T1000 (cell line): ENCODE data around the gene SYTL5.

Source experiments
- DNase-seq: peaks from one replicate; lab custom pipeline; 2025; ENCODE audit warnings: mixed read lengths; lab: John Stamatoyannopoulos, UW

The SYTL5 gene

DNA sequence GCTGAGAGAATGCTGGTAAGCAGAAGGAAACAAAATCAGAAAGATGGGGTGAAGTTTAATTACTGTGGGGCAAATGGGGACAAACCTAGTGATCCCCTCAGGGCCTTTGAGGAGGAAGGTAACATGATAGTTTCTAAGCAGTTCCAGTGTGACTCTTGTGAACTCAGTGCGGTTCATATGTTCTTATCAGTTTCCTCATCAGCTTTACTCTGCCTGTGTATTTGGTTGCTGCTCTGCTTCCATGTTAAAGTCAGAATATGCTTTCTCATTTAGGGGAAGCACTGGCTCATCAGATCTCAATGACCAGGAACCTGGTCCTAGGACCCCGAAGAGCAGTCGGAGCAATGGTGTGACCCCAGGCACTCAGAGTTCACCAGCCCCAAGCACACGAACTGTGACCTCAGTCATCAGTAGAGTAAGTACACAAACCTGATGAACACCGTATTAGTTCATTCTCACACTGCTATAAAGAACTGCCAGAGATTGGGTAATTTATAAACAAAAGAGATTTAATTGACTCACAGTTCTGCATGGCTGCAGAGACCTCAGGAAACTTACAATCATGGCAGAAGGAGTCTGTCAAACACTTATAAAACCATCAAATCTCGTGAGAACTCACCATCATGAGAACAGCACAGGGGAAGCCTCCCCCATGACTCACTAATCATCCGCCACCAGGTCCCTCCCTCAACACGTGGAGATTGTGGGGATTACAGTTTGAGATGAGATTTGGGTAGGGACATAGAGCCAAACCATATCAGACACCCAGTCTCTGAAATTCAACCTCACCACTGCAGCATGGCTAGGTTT lies 83.0 kb downstream of the SYTL5 start:
- no peak for DNase-seq

DNA sequence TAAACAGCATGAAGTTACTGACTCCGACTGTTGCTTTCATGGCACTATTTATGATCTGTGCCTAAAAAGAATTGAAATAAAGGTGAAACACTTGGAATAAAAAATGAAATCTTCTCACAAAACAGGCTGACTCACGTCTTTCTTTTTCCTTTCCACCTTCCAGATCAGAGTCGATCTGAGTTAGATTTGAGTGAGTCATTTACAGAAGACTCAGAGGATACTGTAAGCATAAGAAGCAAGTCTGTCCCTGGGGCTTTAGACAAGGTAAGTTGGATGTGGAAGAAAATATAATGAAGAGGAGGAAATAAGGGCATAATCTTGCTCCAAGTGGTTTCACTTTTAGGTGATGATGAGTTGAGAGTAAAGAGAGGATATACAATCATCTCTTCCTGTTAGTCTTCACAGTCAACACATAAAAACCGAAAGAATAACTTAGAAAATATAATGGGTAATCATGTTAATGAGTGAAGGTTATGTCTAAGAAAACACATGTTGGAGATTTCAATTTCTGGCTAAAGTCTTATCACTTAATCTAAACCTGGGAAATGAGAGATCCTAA lies 89.7 kb downstream of the SYTL5 start:
- no peak for DNase-seq

DNA sequence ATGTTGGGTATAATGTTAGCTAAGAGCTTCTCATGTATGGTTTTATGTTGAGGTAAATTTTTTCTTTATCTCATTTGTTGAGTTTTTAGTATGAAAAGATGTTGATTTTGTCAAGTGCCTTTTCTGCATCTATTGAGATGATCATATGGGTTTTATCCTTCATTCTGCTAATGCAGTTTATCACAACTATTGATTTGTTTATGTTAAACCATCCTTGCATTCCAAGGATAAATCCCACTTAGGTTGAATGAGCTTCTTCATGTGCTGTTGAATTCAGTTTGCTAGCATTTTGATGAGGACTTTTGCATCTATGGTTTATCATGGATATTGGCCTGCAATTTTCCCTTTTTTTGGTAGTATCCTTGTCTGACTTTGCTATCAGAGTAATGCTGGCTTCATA lies 93.3 kb downstream of the SYTL5 start:
- DNase-seq = no peak

DNA sequence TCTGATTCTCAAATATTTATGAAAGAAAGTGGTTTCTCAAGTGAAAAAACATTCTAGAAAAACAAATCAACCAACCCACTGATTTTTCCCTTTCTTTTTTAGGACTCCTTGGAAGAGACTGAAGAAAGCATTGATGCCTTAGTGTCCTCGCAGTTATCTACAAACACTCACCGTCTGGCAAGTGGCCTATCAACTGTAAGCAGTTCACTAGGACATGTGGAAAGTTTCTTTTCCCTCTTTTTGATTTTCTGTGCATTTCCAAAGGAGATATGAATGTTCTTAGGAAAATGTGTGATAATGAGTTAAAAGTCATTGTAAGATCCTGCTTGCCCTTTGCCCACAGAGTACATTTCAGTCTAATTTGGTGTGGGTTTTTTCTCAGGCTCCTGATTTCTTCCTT lies 95.9 kb downstream of the SYTL5 start:
- no peak for DNase-seq

DNA sequence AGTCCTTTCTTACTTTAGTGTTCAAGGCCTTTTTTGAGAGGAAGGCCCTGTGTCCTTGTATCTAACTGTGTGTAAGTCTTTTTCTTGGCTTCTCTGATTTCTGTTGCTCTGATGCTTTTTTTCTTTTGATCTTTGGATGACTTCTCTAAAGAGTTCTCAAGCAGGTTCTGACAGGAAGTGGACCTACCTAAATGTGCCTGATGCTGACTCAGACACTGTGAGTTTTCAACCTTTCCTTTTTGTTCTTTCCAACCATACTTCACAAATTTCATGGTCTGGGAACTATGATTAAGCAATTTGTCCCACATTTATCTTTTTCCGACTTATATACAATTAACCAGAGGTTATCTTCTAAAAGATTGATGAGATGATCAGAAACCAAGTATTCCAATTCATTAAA lies 96.5 kb downstream of the SYTL5 start:
- DNase-seq = no peak

DNA sequence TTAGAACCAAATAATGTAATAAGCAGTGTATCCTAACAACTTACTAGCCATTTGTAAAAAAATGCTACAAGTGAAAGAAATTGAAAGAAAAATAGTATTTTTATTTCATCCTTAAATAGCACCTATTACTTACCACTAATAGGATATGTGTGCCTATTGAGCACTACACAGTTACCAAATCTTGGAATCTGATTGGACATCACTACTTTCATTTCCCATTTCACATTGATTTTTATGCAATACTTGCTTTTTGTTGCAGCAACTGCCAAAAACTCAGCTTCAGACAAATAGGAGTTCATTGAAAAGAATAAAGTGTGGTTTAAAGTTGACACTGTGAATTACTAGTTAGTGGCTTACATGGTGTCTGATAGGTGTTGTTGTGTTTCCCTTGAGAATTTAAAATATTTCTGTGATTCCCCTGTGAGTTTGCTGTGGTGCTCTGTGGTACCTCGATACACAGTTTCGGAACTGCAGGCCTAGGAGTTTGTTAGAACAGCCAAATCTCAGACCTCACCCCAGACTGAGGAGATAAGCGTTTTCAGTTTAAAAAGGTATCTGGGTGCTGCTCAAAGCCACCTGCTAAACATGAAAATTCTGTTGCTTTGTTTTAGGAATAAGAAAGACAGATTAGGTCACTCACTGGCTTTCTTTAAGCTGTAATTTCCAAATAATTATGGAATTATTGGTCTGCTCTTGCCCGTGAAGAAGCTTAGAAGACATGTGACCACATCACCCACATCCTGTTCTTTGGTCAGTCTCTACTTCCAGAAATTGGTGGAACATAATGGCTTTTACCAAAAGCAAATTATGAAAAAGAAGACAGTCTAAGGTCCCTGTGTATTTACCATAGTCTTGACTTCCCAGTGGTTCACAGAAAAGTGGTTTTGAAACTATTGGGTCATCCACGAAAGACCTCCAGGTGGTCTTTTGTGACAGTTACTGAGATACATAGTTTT lies 97.8 kb downstream of the SYTL5 start:
- no peak for DNase-seq

DNA sequence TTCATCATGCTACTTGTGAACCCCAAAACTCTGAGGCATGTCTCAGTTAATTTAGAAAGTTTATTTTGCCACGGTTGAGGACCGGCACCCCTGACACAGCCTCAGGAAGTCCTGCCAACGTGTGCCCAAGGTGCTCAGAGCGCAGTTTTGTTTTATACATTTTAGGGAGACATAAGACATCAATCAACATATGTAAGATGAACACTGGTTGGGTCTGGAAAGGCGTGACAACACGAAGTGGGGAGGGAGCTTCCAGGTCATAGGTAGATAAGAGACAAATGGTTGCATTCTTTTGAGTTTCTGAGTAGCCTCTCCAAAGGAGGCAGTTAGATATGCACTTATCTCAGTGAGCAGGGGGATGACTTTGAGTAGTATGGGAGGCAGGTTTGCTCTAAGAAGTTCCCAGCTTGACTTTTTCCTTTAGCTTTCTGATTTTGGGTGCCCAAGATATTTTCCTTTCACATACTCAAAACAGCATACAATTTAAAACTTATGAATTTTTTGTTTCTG lies 98.9 kb downstream of the SYTL5 start:
- no peak for DNase-seq

DNA sequence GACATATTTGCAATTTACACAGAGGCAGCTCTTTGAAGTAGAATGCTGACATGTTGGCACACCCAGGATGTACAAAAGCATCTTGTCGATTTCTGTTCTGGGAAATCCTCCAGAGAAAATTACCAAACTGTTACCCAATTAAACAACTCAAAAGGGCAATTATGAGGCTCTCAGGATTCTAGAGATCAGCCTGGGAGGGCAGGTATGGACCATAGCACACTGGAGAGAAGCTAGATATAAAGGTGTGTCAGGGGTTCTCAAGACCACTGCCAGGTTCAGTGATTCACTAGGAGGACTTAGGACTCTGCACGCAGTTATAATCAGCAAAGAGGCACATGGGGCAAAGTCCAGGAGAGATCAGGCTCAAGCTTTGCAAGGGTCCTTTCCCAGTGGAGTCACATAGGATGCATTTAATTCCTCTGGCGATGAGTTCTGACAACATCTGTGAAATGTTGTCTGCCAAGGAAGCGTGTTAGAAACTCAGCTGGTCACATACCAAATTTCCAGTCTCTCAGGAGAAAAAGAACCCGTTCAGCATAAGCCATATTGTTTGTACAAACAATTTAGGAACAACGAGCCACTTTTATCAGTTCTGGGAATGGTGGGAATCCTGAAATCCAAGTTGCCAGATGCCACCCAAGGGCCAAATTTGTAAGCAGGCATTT lies 100.8 kb downstream of the SYTL5 start:
- no peak for DNase-seq

DNA sequence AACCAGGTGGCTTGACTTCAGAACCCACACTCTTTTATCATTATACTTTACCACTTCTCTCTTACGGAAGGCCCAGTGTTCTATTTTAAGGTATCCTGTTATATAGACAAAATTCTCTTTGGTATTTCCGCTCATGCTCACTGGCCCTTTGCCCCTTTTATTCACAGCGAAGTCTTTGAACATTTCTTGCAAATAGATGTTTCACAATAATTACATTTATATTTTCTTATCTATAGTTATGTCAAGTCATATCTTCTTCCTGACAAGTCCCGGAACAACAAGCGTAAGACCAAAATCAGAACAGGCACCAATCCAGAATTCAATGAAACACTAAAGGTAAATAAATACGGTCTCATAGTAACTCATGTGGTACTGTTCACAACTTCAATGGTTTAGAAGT lies 102.0 kb downstream of the SYTL5 start:
- DNase-seq = no peak

DNA sequence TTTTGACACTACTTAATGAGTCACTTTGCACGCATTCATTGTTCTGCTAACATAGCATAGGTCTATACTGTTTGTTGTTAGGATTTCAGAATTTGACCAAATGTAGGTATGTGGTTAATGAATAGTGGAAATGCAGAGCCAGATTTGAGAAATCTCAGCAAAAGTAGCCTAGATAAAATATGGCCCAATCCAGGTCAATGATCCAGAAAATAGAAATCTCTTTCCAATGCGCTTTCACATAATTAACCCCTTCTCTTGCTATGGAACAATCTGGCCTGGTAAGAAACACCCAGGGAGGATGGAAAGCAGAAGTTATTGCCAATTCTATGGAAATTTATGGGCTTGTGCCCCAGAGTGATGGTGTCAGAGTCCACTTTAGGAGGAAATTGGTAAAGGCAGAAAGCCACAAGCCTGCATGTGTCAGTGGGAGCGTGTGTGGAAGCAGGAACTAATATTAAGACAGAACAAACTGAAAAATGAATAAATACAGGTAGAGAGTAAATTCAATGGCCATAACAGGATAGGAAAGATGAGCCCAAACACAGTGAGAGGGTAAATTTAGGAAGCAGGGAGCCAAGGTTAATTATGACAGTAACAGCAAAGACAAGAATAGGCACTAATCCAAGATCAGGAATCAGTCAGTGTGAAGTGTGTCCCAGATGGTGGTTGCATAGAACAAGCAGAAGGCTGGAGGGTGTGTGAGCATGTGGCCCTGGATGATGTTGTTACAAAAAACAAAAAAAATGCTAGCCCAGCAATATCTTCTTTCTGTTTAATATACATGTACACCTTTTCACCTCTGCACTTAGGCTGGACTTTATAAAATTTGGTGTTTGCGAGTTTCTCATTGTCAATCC lies 102.9 kb downstream of the SYTL5 start:
- DNase-seq = no peak

DNA sequence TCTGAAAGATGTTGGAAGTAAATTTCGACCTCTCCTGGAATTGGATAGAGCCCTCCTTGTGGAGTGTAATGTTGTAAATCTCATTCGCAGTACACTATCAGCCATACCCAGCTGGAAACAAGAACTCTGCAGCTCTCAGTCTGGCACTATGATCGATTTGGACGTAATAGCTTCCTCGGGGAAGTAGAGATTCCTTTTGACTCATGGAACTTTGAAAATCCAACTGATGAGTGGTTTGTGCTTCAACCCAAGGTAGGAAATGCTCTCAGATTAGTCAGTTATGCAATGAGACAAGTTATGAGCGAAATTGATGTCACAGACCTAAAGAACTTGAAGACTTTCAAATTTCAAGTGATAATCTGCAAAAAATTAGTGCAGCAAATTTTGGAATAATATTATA lies 103.9 kb downstream of the SYTL5 start:
- DNase-seq = no peak

DNA sequence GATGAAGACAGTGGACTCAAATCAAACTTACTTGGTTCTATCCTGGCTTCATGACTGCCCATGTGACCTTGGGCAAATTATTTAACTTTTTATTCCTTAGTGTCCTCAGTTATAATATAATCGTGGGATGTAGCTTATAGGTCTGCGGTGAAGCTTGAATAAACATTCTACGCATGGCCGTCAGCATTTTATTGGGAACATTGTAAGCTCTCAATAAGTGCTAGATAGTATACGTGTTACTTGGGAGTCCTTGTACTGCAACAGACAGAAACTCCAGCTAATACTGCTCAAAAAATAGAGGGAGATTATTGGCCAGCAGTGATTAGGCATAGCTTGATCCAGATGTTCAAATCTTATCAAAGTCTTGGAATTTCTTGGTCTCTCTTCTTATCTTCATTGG lies 104.8 kb downstream of the SYTL5 start:
- DNase-seq = no peak

DNA sequence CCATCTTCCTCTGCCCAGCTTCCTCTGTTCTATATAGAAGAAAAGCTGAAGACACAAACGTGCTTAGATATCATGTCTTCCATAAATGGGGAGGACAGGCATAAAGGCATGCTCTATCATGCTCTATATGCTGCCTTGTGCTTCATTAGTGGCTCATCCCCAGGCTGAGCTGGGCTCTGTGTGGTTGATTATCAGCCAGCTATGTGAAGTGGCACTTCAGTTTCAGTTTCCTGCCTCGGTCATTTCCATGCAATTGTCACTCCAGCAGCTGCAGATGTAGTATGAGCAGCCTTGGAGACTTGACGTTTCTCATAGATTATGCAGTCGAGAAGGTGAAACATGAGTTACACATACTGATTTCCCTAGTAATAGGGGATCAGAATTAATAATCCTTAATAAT lies 106.2 kb downstream of the SYTL5 start:
- no peak for DNase-seq

DNA sequence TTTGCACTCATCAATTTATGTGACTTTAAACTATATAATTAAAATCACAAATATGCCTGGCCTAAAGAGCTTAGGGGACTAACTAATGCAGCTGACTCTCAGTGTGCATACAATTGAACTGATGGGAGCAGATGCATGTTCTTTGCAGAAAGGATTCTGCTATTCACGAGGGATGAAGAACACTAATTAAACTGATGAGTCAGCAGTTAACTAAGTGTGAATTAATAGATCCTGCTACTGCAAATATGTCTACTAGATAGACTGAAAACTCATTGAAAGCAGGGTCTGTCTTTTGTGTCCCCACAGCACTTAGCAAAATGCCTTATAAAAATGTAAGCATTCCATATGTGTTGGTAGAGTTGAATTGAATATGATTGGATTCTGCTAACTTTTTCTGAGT lies 110.4 kb downstream of the SYTL5 start:
- DNase-seq = no peak

DNA sequence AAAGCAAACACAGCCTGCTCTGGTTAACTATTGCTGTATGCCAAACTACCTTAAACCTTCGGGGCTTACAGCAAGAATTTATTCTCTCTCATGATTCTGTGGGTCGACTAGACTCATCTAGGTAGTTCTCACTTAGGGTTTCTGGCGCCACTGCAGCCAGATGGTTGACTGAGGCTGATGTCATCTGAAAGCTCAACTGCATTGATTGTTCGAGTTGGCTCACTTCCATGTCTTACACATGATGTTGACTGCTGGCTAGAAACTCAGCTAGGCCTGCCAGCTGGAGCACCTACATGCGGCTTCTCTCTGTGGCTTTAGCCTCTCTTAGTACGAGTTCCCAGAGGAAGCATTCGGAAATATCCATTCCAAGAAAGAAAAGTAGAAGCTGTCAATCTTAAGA lies 111.1 kb downstream of the SYTL5 start:
- no peak for DNase-seq

DNA sequence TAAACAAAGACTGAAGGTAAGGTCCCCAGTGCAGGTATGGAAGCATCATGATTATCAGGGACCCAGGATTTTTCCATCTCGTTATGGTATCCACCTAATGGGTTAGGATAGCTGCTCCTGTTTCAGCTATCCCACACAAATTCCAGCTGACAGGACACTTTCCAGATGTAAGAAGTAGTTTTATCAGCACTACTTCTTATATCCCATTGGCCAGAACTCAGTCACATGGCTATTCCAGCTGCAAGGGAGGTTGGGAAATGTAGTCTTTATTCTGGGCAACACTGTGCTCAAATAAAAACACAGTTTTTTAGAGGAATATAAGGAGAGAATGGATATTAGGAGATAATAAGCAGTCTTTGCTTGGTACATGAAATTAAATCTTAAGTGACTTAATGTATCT lies 117.6 kb downstream of the SYTL5 start:
- no peak for DNase-seq

DNA sequence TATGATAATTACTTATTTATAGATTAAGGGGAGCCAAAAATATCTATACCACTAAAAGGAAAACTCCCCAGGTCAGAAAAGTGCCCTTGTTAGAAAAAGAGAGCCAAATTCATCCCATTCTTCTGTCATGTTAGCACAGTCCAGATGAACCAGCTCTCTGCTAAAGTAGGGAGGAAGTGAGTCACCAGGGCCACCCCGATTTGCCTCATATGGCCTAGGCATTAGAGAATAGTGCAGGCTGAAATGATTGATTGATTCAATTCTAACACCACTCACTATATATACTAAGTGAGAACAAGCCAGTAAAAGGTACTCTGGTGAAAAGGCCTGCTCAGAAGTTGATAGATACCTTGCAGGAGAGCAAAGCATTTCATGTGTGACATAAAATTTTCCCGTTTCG lies 119.8 kb downstream of the SYTL5 start:
- DNase-seq = no peak

DNA sequence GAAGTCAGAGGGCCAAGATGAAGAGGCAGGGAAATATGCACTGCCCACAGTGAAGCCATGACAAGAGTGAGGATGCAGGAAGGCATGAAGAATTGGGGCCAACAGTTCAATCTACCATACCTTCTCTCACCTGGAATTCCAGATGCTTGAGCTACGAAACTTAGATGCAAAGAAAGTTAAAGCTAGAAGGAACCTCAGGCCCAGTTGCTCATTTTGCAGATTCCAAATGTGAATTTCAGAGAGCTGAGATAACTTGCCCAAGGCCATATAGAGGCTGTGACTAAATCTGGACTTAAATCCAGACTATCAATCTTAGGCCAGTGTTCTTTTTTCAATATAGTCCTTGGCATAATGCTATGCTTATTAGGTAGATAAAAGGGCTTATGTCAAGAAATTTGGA lies 121.6 kb downstream of the SYTL5 start:
- DNase-seq = no peak

DNA sequence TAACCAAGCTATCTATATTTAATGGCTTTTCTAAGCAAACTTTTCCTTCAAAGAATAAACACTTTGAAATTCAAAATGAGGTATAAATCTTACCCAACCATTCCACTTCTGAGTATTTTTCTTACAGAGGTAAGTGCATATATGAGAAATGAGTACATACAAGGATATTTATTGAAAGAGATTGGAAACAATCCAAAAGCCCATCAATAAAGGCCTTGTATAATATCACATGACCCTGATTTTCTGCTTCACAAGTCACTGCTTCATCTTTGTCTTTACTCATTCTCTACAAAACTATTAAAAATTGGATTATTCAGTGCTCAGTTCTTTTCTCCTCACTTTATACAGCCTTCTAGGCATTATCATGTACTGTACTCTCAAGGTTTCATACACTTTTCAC lies 123.0 kb downstream of the SYTL5 start:
- DNase-seq = no peak

DNA sequence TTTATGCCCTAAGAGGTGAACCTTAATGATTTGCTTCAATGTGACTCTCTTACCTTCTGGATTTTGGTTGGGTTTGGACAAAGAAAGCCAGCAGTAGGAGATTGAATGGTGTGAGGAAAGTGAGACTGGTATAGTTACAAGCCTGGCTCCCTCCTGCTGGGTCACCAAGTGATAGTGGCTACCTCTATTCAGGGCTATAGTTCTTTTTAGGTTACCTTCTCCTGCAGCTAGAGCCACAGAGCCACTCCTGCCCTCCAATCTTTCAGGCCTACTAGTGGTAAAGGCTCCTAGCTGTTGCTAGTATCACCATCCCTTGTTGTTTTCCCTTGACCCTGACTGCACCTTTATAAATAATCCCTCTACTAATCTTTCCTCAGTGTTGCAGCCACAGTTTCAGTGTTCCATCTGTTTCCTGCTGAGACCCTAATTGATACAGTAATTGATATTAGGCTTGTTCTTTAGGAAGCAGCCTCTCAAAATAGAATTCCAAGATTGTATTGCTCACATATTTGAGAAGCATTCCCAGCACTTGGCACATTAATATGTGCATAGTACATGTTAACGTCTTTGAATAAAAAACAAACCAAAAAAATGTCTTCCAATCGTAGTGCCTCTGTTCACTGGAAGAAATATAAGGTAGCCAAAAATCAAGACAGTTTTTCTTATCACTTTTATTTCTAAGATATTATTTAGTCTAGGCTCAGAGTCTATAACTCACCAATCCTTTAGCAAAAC lies 132.0 kb downstream of the SYTL5 start:
- no peak for DNase-seq
